Progenitor cell of endocrine pancreas (in vitro differentiated cells): ENCODE results near the gene ATP1A2. TPM values are rescaled to one million over a fixed set of nuclear protein-coding genes. Genes with fewer than 3 reads are reported as not detected.

Experiments
- DNase-seq: peaks from one replicate; pipeline ENCODE4 v3.0.0; 2021; ENCODE audit warnings: low spot score; ENCODE audit not compliant: unreplicated experiment
- H3K27ac Mint-ChIP-seq: 2 replicates; pipeline ENCODE4 v1.8.0; 2021; ENCODE audit warnings: mild to moderate bottlenecking, moderate library complexity, mixed read lengths
- H3K27me3 Mint-ChIP-seq: 2 replicates; pipeline ENCODE4 v1.8.0; 2021; ENCODE audit warnings: mixed read lengths
- H3K36me3 Mint-ChIP-seq: 2 replicates; pipeline ENCODE4 v1.8.0; 2022; ENCODE audit warnings: mixed read lengths; ENCODE audit not compliant: insufficient read depth
- H3K4me1 Mint-ChIP-seq: 2 replicates; pipeline ENCODE4 v1.8.0; 2021; ENCODE audit warnings: low read depth, mixed read lengths
- H3K4me3 Mint-ChIP-seq: 2 replicates; pipeline ENCODE4 v1.8.0; 2021; ENCODE audit warnings: low read depth, mild to moderate bottlenecking, moderate library complexity, mixed read lengths
- H3K9me3 Mint-ChIP-seq: 2 replicates; pipeline ENCODE4 v1.8.0; 2021; ENCODE audit warnings: low read depth, mixed read lengths
- CTCF ChIP-seq: fragments of 200-600 bp; sonication (generic); IDR thresholded peaks from one replicate; pipeline ENCODE4 v1.5.0; 2021; ENCODE audit warnings: antibody characterized with exemption, mild to moderate bottlenecking; ENCODE audit not compliant: unreplicated experiment
- total RNA-seq: library from RNA; stranded (reverse); gene quantifications from 2 replicates; pipeline ENCODE4 v1.2.1, GENCODE V29; 2021

The ATP1A2 gene
- total RNA-seq, 1 donor from 2014 or later, result not detected

GRCh38 chr1:160151303-160151702 is 35.7 kb downstream of the ATP1A2 start, which contains the start of gene ATP1A4:
Gene ATP1A4 (plus strand): TSS chr1:160151603. CDS start chr1:160152041, 438 bp downstream.
- TF ChIP-seq CTCF, result no peak
- no peaks in the 10 kb centered on the region for H3K4me1 Mint-ChIP-seq
- no peak for DNase-seq
- no peak within 1 kb of the TSS for H3K4me3 Mint-ChIP-seq
- no peaks in the 10 kb centered on the region for H3K36me3 Mint-ChIP-seq
- H3K27ac Mint-ChIP-seq, result no peak within 1 kb of the TSS
- no peaks in the 10 kb centered on the region for H3K27me3 Mint-ChIP-seq
- no peaks in the 10 kb centered on the region for H3K9me3 Mint-ChIP-seq

- Mint-ChIP-seq H3K4me1 (no peaks in the 10 kb centered on the region), H3K27ac (no peak overlapping the region), H3K9me3 (no peaks in the 10 kb centered on the region), H3K4me3 (no peak overlapping the region), H3K36me3 (no peaks in the 10 kb centered on the region), H3K27me3 (no peaks in the 10 kb centered on the region)
- no peak for DNase-seq
- TF ChIP-seq CTCF, result no peak
Measured at GRCh38 chr1:160154790-160155189, 39.2 kb downstream of the ATP1A2 start.

DNA sequence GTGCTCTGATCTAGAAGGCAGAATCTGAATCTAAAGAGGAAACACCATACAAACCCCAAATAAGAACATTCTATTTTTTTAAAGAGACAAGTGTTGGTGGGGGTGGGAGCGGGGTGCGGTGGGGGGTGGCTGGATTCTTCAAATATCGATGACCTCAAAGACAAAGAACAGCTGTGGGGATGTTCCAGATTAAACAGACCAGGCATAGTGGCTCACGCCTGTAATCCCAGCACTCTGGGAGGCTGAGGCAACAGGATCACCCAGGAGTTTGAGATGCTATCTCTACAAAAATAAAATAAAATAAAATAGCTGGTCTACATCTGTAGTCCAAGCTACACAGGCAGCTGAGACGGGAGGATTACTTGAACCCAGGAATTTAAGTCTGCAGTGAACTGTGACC is 40.8 kb downstream of the ATP1A2 start:
- H3K36me3 Mint-ChIP-seq, result no peaks in the 10 kb centered on the region
- H3K4me1 Mint-ChIP-seq, result no peaks in the 10 kb centered on the region
- no peak for TF ChIP-seq CTCF

DNA sequence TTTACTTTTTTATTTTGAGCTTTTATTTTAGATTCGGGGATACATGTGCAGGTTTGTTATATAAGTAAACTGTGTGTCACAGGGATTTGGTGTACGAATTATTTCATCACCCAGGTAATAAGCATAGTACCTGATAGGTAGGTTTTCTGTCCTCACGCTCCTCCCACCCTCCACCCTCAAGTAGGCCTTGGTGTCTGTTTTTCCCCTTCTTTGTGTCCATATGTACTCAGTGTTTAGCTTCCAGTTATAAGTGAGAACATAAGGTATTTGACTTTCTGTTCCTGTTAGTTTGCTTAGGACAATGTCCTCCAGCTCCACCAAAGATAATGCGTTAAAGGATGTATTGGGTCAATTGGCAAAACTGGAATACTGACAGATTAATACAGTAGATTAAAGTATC is 41.6 kb downstream of the ATP1A2 start:
- Mint-ChIP-seq H3K27ac (no peak overlapping the region), H3K4me3 (no peak overlapping the region), H3K9me3 (no peaks in the 10 kb centered on the region), H3K4me1 (no peaks in the 10 kb centered on the region), H3K27me3 (no peaks in the 10 kb centered on the region), H3K36me3 (no peaks in the 10 kb centered on the region)
- TF ChIP-seq CTCF, result no peak
- no peak for DNase-seq

More for the DNA sequence above, 40.8 kb downstream of the ATP1A2 start:
- H3K4me3 Mint-ChIP-seq, result no peak overlapping the region
- no peaks in the 10 kb centered on the region for H3K27me3 Mint-ChIP-seq
- no peak overlapping the region for H3K27ac Mint-ChIP-seq
- no peaks in the 10 kb centered on the region for H3K9me3 Mint-ChIP-seq
- no peak for DNase-seq

DNA sequence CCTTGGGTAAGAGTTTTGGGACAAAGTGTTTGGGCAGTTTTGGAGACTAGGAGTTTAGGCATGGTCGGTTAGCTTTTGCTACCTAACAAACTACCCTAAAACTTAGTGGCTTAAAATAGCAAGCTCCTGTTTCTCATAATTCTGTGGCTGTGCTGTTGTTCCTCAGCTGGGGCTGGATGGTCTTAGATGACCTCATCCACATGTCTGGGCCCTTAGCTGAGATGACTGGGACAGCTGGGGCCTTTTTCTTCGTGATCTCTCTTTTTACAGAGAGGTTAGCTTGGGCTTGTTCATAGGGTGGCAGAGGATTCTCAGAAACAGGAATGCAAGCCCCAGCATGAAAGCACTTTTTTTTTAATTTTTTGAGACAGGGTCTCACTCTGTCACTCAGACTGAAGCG is 42.5 kb downstream of the ATP1A2 start:
- no peaks in the 10 kb centered on the region for H3K36me3 Mint-ChIP-seq
- no peaks in the 10 kb centered on the region for H3K4me1 Mint-ChIP-seq
- no peak overlapping the region for H3K27ac Mint-ChIP-seq
- no peak for TF ChIP-seq CTCF
- H3K9me3 Mint-ChIP-seq, result no peaks in the 10 kb centered on the region
- no peak for DNase-seq
- H3K27me3 Mint-ChIP-seq, result no peaks in the 10 kb centered on the region
- H3K4me3 Mint-ChIP-seq, result no peak overlapping the region
